ENCODE measurements around the gene RXRA. TPM values are rescaled to one million over a fixed set of nuclear protein-coding genes. Genes with fewer than 3 reads are reported as not detected.

Gene RXRA
- total RNA-seq, 1 donor, result 26.4 TPM

DNA sequence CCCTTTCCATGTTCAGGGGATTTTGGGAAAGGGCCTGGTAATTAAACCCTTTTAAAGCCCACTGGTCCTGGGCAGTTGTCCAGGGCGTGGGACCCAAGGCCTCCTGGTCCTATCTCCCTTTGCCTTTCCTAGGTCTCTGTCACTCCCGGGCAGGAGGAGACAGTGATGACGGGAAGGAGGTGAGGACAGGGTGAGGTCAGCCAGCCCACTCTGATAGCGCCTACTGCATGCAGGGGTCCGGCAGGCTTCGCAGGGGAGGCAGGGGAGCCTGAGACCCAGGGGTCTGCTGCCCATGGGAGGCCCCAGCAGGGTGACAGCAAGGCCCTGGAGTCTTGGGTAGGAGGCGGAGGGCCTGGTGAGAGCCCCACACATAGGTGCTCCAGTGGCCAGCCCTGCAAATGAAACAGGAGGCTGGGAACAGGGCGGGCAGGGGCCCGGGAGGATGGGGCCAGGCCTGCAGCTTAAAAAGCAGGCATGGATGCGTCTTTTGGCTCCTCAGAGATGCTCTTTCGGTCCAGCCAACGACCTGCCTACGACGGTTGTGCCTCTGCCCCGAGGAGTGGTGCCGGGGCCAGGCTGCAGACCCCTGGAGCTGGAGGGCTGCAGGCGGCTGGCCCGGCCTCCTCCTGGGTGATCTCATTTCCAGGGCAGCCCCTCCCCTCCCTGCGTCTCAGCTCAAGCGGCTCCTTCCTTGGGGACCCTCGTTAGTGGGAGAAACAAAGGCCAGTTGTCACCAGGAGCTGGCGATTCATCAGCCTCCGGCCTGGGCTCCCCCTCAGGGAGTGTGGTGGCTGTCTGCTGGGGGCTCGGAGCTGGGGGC lies 6.7 kb upstream of the RXRA start:
- no peaks in the 10 kb centered on the region for H3K79me2 ChIP-seq (ENCODE audit: insufficient read depth, low read length)
- H3K4me3 ChIP-seq (ENCODE audit: insufficient read depth, low read length), result no peak overlapping the region
- peak; percentile 78 for DNase-seq (ENCODE audit: insufficient read length, low spot score, missing footprints)
- no peak overlapping the region for H3K27ac ChIP-seq (ENCODE audit: low read depth, low read length)
- no peaks in the 10 kb centered on the region for H4K20me1 ChIP-seq (ENCODE audit: insufficient read depth, low read length)
- H3K36me3 ChIP-seq (ENCODE audit: insufficient read depth, low read length), result no peaks in the 10 kb centered on the region
- no peaks in the 10 kb centered on the region for H3K9me3 ChIP-seq (ENCODE audit: low read depth, low read length)
- no peak overlapping the region for H2AFZ ChIP-seq (ENCODE audit: low read length)
- H3K27me3 ChIP-seq (ENCODE audit: insufficient read depth, low read length), result no peaks in the 10 kb centered on the region
- no peak overlapping the region for H3K4me2 ChIP-seq (ENCODE audit: insufficient read depth, low read length)
- TF ChIP-seq, protein P1, sequence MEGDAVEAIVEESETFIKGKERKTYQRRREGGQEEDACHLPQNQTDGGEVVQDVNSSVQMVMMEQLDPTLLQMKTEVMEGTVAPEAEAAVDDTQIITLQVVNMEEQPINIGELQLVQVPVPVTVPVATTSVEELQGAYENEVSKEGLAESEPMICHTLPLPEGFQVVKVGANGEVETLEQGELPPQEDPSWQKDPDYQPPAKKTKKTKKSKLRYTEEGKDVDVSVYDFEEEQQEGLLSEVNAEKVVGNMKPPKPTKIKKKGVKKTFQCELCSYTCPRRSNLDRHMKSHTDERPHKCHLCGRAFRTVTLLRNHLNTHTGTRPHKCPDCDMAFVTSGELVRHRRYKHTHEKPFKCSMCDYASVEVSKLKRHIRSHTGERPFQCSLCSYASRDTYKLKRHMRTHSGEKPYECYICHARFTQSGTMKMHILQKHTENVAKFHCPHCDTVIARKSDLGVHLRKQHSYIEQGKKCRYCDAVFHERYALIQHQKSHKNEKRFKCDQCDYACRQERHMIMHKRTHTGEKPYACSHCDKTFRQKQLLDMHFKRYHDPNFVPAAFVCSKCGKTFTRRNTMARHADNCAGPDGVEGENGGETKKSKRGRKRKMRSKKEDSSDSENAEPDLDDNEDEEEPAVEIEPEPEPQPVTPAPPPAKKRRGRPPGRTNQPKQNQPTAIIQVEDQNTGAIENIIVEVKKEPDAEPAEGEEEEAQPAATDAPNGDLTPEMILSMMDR (IDR thresholded peaks at IDR 0.05; ENCODE audit: extremely low read depth, low read depth, low read length), result no peak
- peaks cover 46% of the 10 kb centered on the region for H3K4me1 ChIP-seq (ENCODE audit: insufficient read depth, low read length)

DNA sequence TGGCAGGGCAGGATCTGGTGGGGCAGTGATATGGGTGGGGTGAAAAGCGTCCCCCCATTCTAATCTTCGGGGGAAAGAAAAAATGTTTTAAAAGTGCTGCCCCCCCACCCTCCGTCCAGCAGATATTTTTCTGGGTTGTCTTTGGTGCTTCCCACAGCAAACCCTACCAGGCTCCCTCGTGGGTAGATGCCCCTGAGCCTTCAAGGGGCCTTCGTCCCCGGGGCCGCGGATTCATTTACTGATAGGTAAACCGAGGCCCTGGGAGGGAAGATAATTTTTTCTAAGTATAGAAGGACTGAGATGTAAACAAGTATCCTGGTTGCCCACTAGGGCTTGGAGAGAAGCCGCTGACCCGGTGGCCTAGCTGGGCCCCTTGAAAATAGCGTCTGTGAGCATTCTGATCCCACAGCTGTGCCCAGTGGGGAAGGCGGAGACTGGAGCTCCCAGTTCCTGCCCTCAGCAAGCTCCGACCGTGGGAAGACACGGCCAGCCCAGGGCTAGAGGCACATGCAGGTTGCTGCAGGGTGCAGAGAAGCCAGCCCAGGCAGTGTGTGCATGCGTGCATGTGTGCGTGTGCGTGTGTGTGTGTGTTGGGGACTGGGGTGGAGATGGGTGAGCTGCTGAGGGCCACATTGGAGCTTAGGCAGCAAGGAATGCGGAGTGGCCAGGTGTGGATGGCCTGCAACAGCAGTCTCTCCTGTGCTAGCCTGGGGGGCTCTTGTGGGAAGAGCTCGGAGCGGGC lies 6.0 kb upstream of the RXRA start:
- H3K27ac ChIP-seq (ENCODE audit: low read depth, low read length), result no peak overlapping the region
- no peaks in the 10 kb centered on the region for H3K27me3 ChIP-seq (ENCODE audit: insufficient read depth, low read length)

DNA sequence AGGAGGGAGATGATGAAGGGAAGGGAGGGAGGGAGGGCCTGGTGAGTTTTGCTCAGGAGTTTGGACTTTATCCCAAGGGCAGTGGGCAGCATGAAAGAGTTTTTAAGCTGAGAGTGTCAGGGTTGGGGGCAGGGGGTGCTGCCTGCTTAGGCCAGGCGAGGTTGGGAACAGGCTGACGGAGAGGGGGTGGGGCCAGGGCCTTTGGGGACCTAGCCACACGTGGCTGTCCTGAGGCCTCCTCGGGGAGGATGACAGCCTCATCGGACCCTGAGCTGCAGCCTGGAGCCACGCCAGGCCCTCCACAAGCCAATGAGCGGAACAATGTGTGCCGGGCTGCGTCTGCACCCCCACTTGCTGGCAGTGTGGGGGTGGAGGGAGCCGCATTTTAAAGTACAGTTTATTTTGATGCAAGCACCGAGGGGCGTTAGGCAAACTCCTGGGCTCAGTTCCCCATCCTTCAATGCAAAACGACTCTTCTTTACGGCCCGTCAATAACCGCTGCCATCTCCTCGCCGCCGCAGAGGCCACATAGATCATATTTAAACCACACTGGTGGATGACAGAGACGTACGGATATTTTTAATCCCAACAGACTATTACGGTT lies 5.3 kb upstream of the RXRA start:
- Histone ChIP-seq H4K20me1 (ENCODE audit: insufficient read depth, low read length) (no peaks in the 10 kb centered on the region), H3K27me3 (ENCODE audit: insufficient read depth, low read length) (no peaks in the 10 kb centered on the region), H3K4me2 (ENCODE audit: insufficient read depth, low read length) (no peak overlapping the region), H3K79me2 (ENCODE audit: insufficient read depth, low read length) (no peaks in the 10 kb centered on the region), H3K27ac (ENCODE audit: low read depth, low read length) (no peak overlapping the region), H2AFZ (ENCODE audit: low read length) (no peak overlapping the region), H3K36me3 (ENCODE audit: insufficient read depth, low read length) (no peaks in the 10 kb centered on the region), H3K4me3 (ENCODE audit: insufficient read depth, low read length) (no peak overlapping the region), H3K9me3 (ENCODE audit: low read depth, low read length) (no peaks in the 10 kb centered on the region), H3K4me1 (ENCODE audit: insufficient read depth, low read length) (peaks cover 44% of the 10 kb centered on the region)
- TF ChIP-seq, protein P1 (IDR thresholded peaks at IDR 0.05; ENCODE audit: extremely low read depth, low read depth, low read length), result no peak
- peak; percentile 79 for DNase-seq (ENCODE audit: insufficient read length, low spot score, missing footprints)

More for the DNA sequence above, 6.0 kb upstream of the RXRA start:
- Histone ChIP-seq H3K4me1 (ENCODE audit: insufficient read depth, low read length) (peaks cover 47% of the 10 kb centered on the region), H2AFZ (ENCODE audit: low read length) (no peak overlapping the region), H4K20me1 (ENCODE audit: insufficient read depth, low read length) (no peaks in the 10 kb centered on the region), H3K9me3 (ENCODE audit: low read depth, low read length) (no peaks in the 10 kb centered on the region), H3K79me2 (ENCODE audit: insufficient read depth, low read length) (no peaks in the 10 kb centered on the region), H3K4me3 (ENCODE audit: insufficient read depth, low read length) (no peak overlapping the region), H3K4me2 (ENCODE audit: insufficient read depth, low read length) (no peak overlapping the region), H3K36me3 (ENCODE audit: insufficient read depth, low read length) (no peaks in the 10 kb centered on the region)
- TF ChIP-seq, protein P1 (IDR thresholded peaks at IDR 0.05; ENCODE audit: extremely low read depth, low read depth, low read length), result no peak
- peak; percentile 76 for DNase-seq (ENCODE audit: insufficient read length, low spot score, missing footprints)

DNA sequence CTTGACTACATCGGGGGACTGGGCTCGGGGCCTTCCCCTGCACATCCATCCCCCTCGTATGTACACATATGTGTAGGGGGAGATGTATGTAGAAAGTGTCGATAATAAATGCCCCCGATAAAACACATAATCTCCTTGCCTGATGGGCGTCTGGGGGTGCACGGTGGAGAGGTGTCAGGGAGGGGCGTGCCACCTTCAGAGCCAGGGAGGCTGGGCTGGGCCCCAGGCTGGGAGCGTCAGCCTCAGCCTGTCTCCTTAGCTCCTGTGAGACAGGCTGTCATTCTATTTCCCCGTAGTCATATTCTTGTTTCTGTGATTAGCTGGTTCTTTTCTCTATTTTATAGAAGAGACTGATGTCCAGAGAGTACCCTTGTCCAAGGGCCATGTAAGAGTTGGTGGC lies 4.7 kb upstream of the RXRA start:
- H3K79me2 ChIP-seq (ENCODE audit: insufficient read depth, low read length), result no peaks in the 10 kb centered on the region

More for the DNA sequence above, 4.7 kb upstream of the RXRA start:
- Histone ChIP-seq H3K9me3 (ENCODE audit: low read depth, low read length) (no peaks in the 10 kb centered on the region), H2AFZ (ENCODE audit: low read length) (no peak overlapping the region), H3K4me3 (ENCODE audit: insufficient read depth, low read length) (no peak overlapping the region), H3K27ac (ENCODE audit: low read depth, low read length) (no peak overlapping the region), H3K36me3 (ENCODE audit: insufficient read depth, low read length) (no peaks in the 10 kb centered on the region), H3K27me3 (ENCODE audit: insufficient read depth, low read length) (no peaks in the 10 kb centered on the region), H4K20me1 (ENCODE audit: insufficient read depth, low read length) (no peaks in the 10 kb centered on the region), H3K4me1 (ENCODE audit: insufficient read depth, low read length) (peaks cover 39% of the 10 kb centered on the region), H3K4me2 (ENCODE audit: insufficient read depth, low read length) (no peak overlapping the region)
- TF ChIP-seq, protein P1 (IDR thresholded peaks at IDR 0.05; ENCODE audit: extremely low read depth, low read depth, low read length), result no peak
- DNase-seq (ENCODE audit: insufficient read length, low spot score, missing footprints), result peak; percentile 69
